ENCODE results near the gene B4GALT2. TPM values are rescaled to one million over a fixed set of nuclear protein-coding genes. Genes with fewer than 3 reads are reported as not detected.
A peak's percentile ranks its signal among the peaks of the same experiment; 100 is the strongest.

Gene B4GALT2
- total RNA-seq, 1 experiment from 2014 or later = 66.2 TPM

DNA sequence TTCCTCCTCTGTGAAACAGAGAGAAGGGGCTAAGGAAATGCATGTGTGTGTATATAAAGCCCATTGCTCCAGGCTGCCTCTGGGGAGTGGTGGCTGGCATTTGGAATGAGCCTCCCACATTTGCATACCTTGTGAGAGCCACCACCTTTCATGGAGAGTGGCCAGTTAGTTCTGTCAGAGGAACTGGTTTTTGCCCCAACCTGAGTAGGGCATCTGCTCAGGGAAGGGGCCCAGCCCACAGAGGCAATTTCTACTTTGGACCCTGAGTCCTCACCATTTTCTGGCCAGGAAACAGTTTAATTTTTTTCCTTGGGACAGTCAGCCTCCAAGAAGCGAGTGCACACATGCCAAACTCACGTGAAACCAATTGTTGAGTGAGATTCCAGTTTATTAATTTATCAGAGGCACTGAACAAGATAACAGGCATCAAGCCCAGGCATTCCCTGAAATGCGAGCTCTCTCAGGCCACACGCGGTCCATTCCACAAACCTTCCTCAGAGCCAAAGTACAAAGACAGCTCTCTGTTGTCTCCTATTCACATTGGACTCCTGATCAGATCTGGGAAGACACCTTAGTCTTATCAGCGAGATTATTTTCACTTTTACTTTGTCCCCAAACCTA is 53.3 kb downstream of the B4GALT2 start:
- H2AFZ ChIP-seq = no peak overlapping the region
- BruUV-seq (replicated peaks) = no TSS peak
- ChIA-PET POLR2A (ENCODE audit: unreplicated experiment) (interaction anchor here (0.6 kb wide), 1 partner anchor 1316 kb away, joined by 6 read pairs; no protein-coding TSS in a partner anchor), CTCF (interaction anchor here (0.5 to 0.6 kb wide), 2 partner anchors 22 to 23 kb away, joined by 3 to 5 read pairs; no protein-coding TSS in a partner anchor)
- peak overlapping the region; percentile 97; the same call in 1 of the 2 replicates for H3K4me3 ChIP-seq
- H3K9me3 ChIP-seq (ENCODE audit: insufficient read depth, low read depth) = no peaks in the 10 kb centered on the region
- H3K36me3 ChIP-seq (ENCODE audit: low read depth) = peaks cover 8% of the 10 kb centered on the region
- peaks cover 59% of the 10 kb centered on the region for H3F3A ChIP-seq (ENCODE audit: insufficient read depth, low read depth)
- intact Hi-C loops (cut with micrococcal nuclease; ENCODE audit: unreplicated experiment) = loop anchor here (5.0 to 10.0 kb wide), 6 partner anchors 40 to 773 kb away; partner anchors contain the start of genes BTBD19, CCDC24, DYNLT4 and HYI
- no peak for TF ChIP-seq EZH2 (IDR thresholded peaks at IDR 0.05; ENCODE audit: low read depth)
- TF ChIP-seq, protein P1, sequence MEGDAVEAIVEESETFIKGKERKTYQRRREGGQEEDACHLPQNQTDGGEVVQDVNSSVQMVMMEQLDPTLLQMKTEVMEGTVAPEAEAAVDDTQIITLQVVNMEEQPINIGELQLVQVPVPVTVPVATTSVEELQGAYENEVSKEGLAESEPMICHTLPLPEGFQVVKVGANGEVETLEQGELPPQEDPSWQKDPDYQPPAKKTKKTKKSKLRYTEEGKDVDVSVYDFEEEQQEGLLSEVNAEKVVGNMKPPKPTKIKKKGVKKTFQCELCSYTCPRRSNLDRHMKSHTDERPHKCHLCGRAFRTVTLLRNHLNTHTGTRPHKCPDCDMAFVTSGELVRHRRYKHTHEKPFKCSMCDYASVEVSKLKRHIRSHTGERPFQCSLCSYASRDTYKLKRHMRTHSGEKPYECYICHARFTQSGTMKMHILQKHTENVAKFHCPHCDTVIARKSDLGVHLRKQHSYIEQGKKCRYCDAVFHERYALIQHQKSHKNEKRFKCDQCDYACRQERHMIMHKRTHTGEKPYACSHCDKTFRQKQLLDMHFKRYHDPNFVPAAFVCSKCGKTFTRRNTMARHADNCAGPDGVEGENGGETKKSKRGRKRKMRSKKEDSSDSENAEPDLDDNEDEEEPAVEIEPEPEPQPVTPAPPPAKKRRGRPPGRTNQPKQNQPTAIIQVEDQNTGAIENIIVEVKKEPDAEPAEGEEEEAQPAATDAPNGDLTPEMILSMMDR (conservative IDR thresholded peaks at IDR 0.05) = no peak
- peaks cover 44% of the 10 kb centered on the region for H3K4me1 ChIP-seq (replicated peaks; ENCODE audit: insufficient read depth)
- H3K27ac ChIP-seq = peak overlapping the region; percentile 91
- peak overlapping the region; percentile 99 for H3K4me2 ChIP-seq
- peaks cover 25% of the 10 kb centered on the region for H3K79me2 ChIP-seq (ENCODE audit: low read depth)
- H4K20me1 ChIP-seq (ENCODE audit: insufficient read depth) = no peaks in the 10 kb centered on the region
- DNase-seq = peak; percentile 45 to 59
- H3K27me3 ChIP-seq (ENCODE audit: insufficient read depth, low read depth) = no peaks in the 10 kb centered on the region
- H3K9me2 ChIP-seq (ENCODE audit: insufficient read depth) = no peaks in the 10 kb centered on the region

- Histone ChIP-seq H3K9me3 (ENCODE audit: insufficient read depth, low read depth) (no peaks in the 10 kb centered on the region), H2AFZ (no peak overlapping the region), H3K9me2 (ENCODE audit: insufficient read depth) (no peaks in the 10 kb centered on the region), H3K4me2 (no peak overlapping the region), H3K4me3 (no peak overlapping the region), H3F3A (ENCODE audit: insufficient read depth, low read depth) (peaks cover 51% of the 10 kb centered on the region; the same call in 1 of the 2 replicates), H3K79me2 (ENCODE audit: low read depth) (peaks cover 17% of the 10 kb centered on the region), H4K20me1 (ENCODE audit: insufficient read depth) (no peaks in the 10 kb centered on the region), H3K36me3 (ENCODE audit: low read depth) (peaks cover under 1% of the 10 kb centered on the region; the same call in 1 of the 2 replicates), H3K27me3 (ENCODE audit: insufficient read depth, low read depth) (no peaks in the 10 kb centered on the region), H3K27ac (no peak overlapping the region), H3K4me1 (replicated peaks; ENCODE audit: insufficient read depth) (peaks cover 35% of the 10 kb centered on the region)
- no TSS peak for BruUV-seq (replicated peaks)
- ChIA-PET CTCF (no interaction called here), POLR2A (ENCODE audit: unreplicated experiment) (interaction anchor here (0.6 kb wide), 1 partner anchor 1315 kb away, joined by 6 read pairs; no protein-coding TSS in a partner anchor)
- intact Hi-C loops (cut with micrococcal nuclease; ENCODE audit: unreplicated experiment) = loop anchor here (5.0 to 10.0 kb wide), 6 partner anchors 41 to 772 kb away; partner anchors contain the start of genes BTBD19, CCDC24, DYNLT4 and HYI
- DNase-seq = no peak
- no peak for TF ChIP-seq EZH2 (IDR thresholded peaks at IDR 0.05; ENCODE audit: low read depth)
- TF ChIP-seq, protein P1 (conservative IDR thresholded peaks at IDR 0.05) = no peak
These were observed 54.1 kb downstream of the B4GALT2 start for GRCh38 chr1:44033041-44033575.

GRCh38 chr1:44033756-44034155 is 54.7 kb downstream of the B4GALT2 start:
- DNase-seq = no peak
- Histone ChIP-seq H3K9me2 (ENCODE audit: insufficient read depth) (no peaks in the 10 kb centered on the region), H3K4me2 (no peak overlapping the region), H3K4me1 (replicated peaks; ENCODE audit: insufficient read depth) (peaks cover 32% of the 10 kb centered on the region), H3K4me3 (no peak overlapping the region), H3K27ac (no peak overlapping the region), H4K20me1 (ENCODE audit: insufficient read depth) (no peaks in the 10 kb centered on the region), H3K9me3 (ENCODE audit: insufficient read depth, low read depth) (no peaks in the 10 kb centered on the region), H2AFZ (no peak overlapping the region), H3K27me3 (ENCODE audit: insufficient read depth, low read depth) (no peaks in the 10 kb centered on the region), H3F3A (ENCODE audit: insufficient read depth, low read depth) (peaks cover 47% of the 10 kb centered on the region; the same call in 1 of the 2 replicates), H3K79me2 (ENCODE audit: low read depth) (peaks cover 13% of the 10 kb centered on the region), H3K36me3 (ENCODE audit: low read depth) (no peaks in the 10 kb centered on the region)
- ChIA-PET POLR2A (ENCODE audit: unreplicated experiment) (no interaction called here), CTCF (interaction anchor here (0.5 to 0.7 kb wide), 3 partner anchors 58 to 524 kb away, joined by 3 to 4 read pairs (median 3); no protein-coding TSS in a partner anchor)
- no TSS peak for BruUV-seq (replicated peaks)
- intact Hi-C loops (cut with micrococcal nuclease; ENCODE audit: unreplicated experiment) = loop anchor here (5.0 to 10.0 kb wide), 6 partner anchors 41 to 771 kb away; partner anchors contain the start of genes BTBD19, CCDC24, DYNLT4 and HYI
- no peak for TF ChIP-seq EZH2 (IDR thresholded peaks at IDR 0.05; ENCODE audit: low read depth)
- TF ChIP-seq, protein P1 (conservative IDR thresholded peaks at IDR 0.05) = no peak
